HepG2 (cell line): ENCODE results near the gene RPS17. TPM values are rescaled to one million over a fixed set of nuclear protein-coding genes. Genes with fewer than 3 reads are reported as not detected.

Experiments used
- AKNA ChIP-seq: sonication (generic); formaldehyde crosslinking; IDR thresholded peaks from 2 replicates; pipeline ENCODE4 v1.4.0; 2020; ENCODE audit warnings: missing genetic modification reagents, borderline replicate concordance
- CTCF ChIP-seq: sonication (generic); formaldehyde crosslinking; IDR thresholded peaks from 2 replicates; pipeline ENCODE4 v1.5.0; 2020; ENCODE audit warnings: mild to moderate bottlenecking, missing genetic modification reagents, moderate library complexity
- MEF2D ChIP-seq: sonication (generic); formaldehyde crosslinking; IDR thresholded peaks from 2 replicates; pipeline ENCODE4 v1.5.1; 2020; ENCODE audit warnings: mild to moderate bottlenecking, missing genetic modification reagents
- NFYB ChIP-seq: sonication (generic); formaldehyde crosslinking; IDR thresholded peaks from 2 replicates; pipeline ENCODE4 v1.4.0; 2020; ENCODE audit warnings: missing genetic modification reagents
- SRSF4 ChIP-seq: fragments of 200-400 bp; formaldehyde crosslinking; IDR thresholded peaks from one replicate; pipeline ENCODE4 v1.6.1; 2018; ENCODE audit warnings: mild to moderate bottlenecking, low read depth, low read length, moderate library complexity; ENCODE audit not compliant: poor library complexity, severe bottlenecking
- ZBTB3 ChIP-seq: sonication (generic); formaldehyde crosslinking; IDR thresholded peaks from 2 replicates; pipeline ENCODE4 v1.4.0; 2020; ENCODE audit warnings: low read depth, mild to moderate bottlenecking, moderate library complexity, missing genetic modification reagents, borderline replicate concordance
- ZNF10 ChIP-seq: sonication (generic); formaldehyde crosslinking; IDR thresholded peaks from 2 replicates; pipeline ENCODE4 v1.4.0; 2020; ENCODE audit warnings: mild to moderate bottlenecking, low read depth, missing genetic modification reagents, borderline replicate concordance
- ZNF143 ChIP-seq: sonication (generic); formaldehyde crosslinking; IDR thresholded peaks from 2 replicates; pipeline ENCODE4 v1.4.0; 2020; ENCODE audit warnings: missing genetic modification reagents
- ZNF709 ChIP-seq: sonication (generic); formaldehyde crosslinking; IDR thresholded peaks from 2 replicates; pipeline ENCODE4 v1.5.0; 2020; ENCODE audit warnings: mild to moderate bottlenecking, missing genetic modification reagents
- ZNF746 ChIP-seq: sonication (generic); formaldehyde crosslinking; IDR thresholded peaks from 2 replicates; pipeline ENCODE4 v1.8.0; 2022; ENCODE audit warnings: mild to moderate bottlenecking, missing genetic modification reagents
- ZSCAN5A ChIP-seq: sonication (generic); formaldehyde crosslinking; IDR thresholded peaks from 2 replicates; pipeline ENCODE4 v1.8.0; 2022; ENCODE audit warnings: mild to moderate bottlenecking, missing genetic modification reagents, borderline replicate concordance
- polyA plus RNA-seq, 8 experiments: library from polyadenylated mRNA; depleted of rRNA in 3 of 8; stranded (reverse) in 7 of 8; unstranded in 1 of 8; fragments of >200 nt; fragmentation: Illumina TruSeq in 4 of 8; extraction: Trizol in 4 of 8; gene quantifications; 2 replicates each; pipeline versions ENCODE4 v1.2.1 to v1.2.3, GENCODE V29; 2011 to 2016; ENCODE audit warnings: low read depth in 4 of 8, missing spikeins in 1 of 8, mixed read lengths in 1 of 8; ENCODE audit not compliant: insufficient read depth in 1 of 8
- total RNA-seq, 5 experiments: library from RNA; depleted of rRNA; stranded (reverse); fragments of >200 nt; fragmentation: Illumina TruSeq; extraction: Trizol; gene quantifications; 2 replicates each; pipeline ENCODE4 v1.2.3, GENCODE V29; 2016; ENCODE audit warnings: low read depth in 1 of 5
- TF ChIP-seq, protein P1 (sequence below): sonication (generic); formaldehyde crosslinking; IDR thresholded peaks from 2 replicates; pipeline ENCODE4 v1.4.0; 2020; ENCODE audit warnings: mild to moderate bottlenecking, missing genetic modification reagents
- TF ChIP-seq, protein P2 (sequence below): sonication (generic); formaldehyde crosslinking; IDR thresholded peaks from 2 replicates; pipeline ENCODE4 v1.4.0; 2020; ENCODE audit warnings: mild to moderate bottlenecking, low read depth, missing genetic modification reagents
- TF ChIP-seq, protein P3 (sequence below): sonication (generic); formaldehyde crosslinking; conservative IDR thresholded peaks from 2 replicates; pipeline ENCODE4 v1.4.0; 2020; ENCODE audit warnings: missing genetic modification reagents

Gene RPS17
- total and polyA plus RNA-seq, 2 of the 13 experiments (the other 11 are each of a cell fraction or from before 2014, with no cell fraction given): 2,570 to 5,021 TPM

- no peak for TF ChIP-seq AKNA
- TF ChIP-seq ZNF709 (CRISPR knock-in tag): no peak
- TF ChIP-seq MEF2D: no peak
- TF ChIP-seq, protein P1, sequence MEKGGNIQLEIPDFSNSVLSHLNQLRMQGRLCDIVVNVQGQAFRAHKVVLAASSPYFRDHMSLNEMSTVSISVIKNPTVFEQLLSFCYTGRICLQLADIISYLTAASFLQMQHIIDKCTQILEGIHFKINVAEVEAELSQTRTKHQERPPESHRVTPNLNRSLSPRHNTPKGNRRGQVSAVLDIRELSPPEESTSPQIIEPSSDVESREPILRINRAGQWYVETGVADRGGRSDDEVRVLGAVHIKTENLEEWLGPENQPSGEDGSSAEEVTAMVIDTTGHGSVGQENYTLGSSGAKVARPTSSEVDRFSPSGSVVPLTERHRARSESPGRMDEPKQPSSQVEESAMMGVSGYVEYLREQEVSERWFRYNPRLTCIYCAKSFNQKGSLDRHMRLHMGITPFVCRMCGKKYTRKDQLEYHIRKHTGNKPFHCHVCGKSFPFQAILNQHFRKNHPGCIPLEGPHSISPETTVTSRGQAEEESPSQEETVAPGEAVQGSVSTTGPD: no peak
- TF ChIP-seq ZNF10 (CRISPR knock-in tag): no peak
- peak; percentile 91 for TF ChIP-seq CTCF
- TF ChIP-seq, protein P2, sequence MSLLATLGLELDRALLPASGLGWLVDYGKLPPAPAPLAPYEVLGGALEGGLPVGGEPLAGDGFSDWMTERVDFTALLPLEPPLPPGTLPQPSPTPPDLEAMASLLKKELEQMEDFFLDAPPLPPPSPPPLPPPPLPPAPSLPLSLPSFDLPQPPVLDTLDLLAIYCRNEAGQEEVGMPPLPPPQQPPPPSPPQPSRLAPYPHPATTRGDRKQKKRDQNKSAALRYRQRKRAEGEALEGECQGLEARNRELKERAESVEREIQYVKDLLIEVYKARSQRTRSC (CRISPR knock-in tag): no peak
- TF ChIP-seq SRSF4: no peak
- no peak for TF ChIP-seq ZBTB3 (CRISPR knock-in tag)
- TF ChIP-seq ZNF143 (CRISPR knock-in tag): no peak
- TF ChIP-seq, protein P3, sequence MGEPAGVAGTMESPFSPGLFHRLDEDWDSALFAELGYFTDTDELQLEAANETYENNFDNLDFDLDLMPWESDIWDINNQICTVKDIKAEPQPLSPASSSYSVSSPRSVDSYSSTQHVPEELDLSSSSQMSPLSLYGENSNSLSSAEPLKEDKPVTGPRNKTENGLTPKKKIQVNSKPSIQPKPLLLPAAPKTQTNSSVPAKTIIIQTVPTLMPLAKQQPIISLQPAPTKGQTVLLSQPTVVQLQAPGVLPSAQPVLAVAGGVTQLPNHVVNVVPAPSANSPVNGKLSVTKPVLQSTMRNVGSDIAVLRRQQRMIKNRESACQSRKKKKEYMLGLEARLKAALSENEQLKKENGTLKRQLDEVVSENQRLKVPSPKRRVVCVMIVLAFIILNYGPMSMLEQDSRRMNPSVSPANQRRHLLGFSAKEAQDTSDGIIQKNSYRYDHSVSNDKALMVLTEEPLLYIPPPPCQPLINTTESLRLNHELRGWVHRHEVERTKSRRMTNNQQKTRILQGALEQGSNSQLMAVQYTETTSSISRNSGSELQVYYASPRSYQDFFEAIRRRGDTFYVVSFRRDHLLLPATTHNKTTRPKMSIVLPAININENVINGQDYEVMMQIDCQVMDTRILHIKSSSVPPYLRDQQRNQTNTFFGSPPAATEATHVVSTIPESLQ: no peak
- no peak for TF ChIP-seq ZNF746
- no peak for TF ChIP-seq ZSCAN5A (CRISPR knock-in tag)
- TF ChIP-seq NFYB (CRISPR knock-in tag): no peak
Measured at GRCh38 chr15:82530606-82531379, 9.5 kb downstream of the RPS17 start (continued).
